H1 (cell line): ENCODE results near the gene OTOP3. TPM values are rescaled to one million over a fixed set of nuclear protein-coding genes. Genes with fewer than 3 reads are reported as not detected.

Experiments used
- CTCF ChIA-PET: fragments of 300-600 bp; sonication (Branson Sonifier 250); formaldehyde crosslinking; loops from one replicate; lab custom pipeline; 2021; ENCODE audit not compliant: partially characterized antibody; lab: Charles Lee
- POLR2A ChIA-PET: fragments of 300-600 bp; sonication (Branson Sonifier 250); formaldehyde crosslinking; loops from one replicate; lab custom pipeline; 2021; ENCODE audit warnings: inconsistent platforms; ENCODE audit not compliant: partially characterized antibody; lab: Charles Lee
- DNase-seq, 2 experiments: peaks; one replicate each; pipeline versions ENCODE4 v3.0.0 to v3.0.0-alpha.2; 2010 to 2022; ENCODE audit warnings: low spot score in 2 of 2, low read depth in 1 of 2, mixed read lengths in 1 of 2
- FAIRE-seq: peaks from 2 replicates; lab custom pipeline; 2011; peaks lifted over from hg19 to GRCh38; lab: Jason Lieb, UNC
- H2AFZ ChIP-seq: 2 replicates; pipeline ENCODE4 v1.8.1; 2012; ENCODE audit warnings: low read length, inconsistent platforms
- H2AK5ac ChIP-seq: 2 replicates; pipeline ENCODE4 v1.6.1; 2013; ENCODE audit warnings: low read depth, low read length
- H2BK120ac ChIP-seq: replicated peaks from 2 replicates; pipeline ENCODE3; 2013; ENCODE audit warnings: low read depth, low read length, inconsistent platforms
- H2BK12ac ChIP-seq: 2 replicates; pipeline ENCODE4 v1.6.1; 2013; ENCODE audit warnings: low read depth, low read length
- H2BK15ac ChIP-seq: 2 replicates; pipeline ENCODE4 v1.6.1; 2013; ENCODE audit warnings: low read length
- H2BK20ac ChIP-seq: 2 replicates; pipeline ENCODE4 v1.6.1; 2013; ENCODE audit warnings: low read length
- H2BK5ac ChIP-seq: 2 replicates; pipeline ENCODE4 v1.6.1; 2013; ENCODE audit warnings: low read depth, low read length
- H3K14ac ChIP-seq: 2 replicates; pipeline ENCODE4 v1.6.1; 2013; ENCODE audit warnings: inconsistent platforms; ENCODE audit not compliant: insufficient read length
- H3K18ac ChIP-seq: 2 replicates; pipeline ENCODE4 v1.6.1; 2013; ENCODE audit warnings: low read length; ENCODE audit errors: extremely low read depth
- H3K23ac ChIP-seq: 2 replicates; pipeline ENCODE4 v1.6.1; 2013; ENCODE audit warnings: inconsistent platforms; ENCODE audit not compliant: insufficient read length
- H3K23me2 ChIP-seq: 2 replicates; pipeline ENCODE4 v1.6.1; 2013; ENCODE audit warnings: low read depth, low read length
- H3K27ac ChIP-seq: 2 replicates; pipeline ENCODE4 v1.6.1; 2011; ENCODE audit warnings: low read depth, low read length, inconsistent platforms
- H3K27me3 ChIP-seq, 4 experiments: replicated peaks in 1 of 4; 1 replicate in 1 of 4; 2 replicates in 3 of 4; pipeline versions ENCODE4 v1.6.1 to v1.8.1; 2011 to 2013; ENCODE audit warnings: low read length in 3 of 4, mild to moderate bottlenecking in 3 of 4, inconsistent platforms in 2 of 4, mixed read lengths in 2 of 4, moderate library complexity in 1 of 4; ENCODE audit not compliant: control insufficient read depth in 3 of 4, insufficient read depth in 3 of 4; ENCODE audit errors: extremely low read depth in 1 of 4
- H3K36me3 ChIP-seq, 4 experiments: 2 replicates each; pipeline versions ENCODE4 v1.6.1 to v1.8.1; 2011 to 2013; ENCODE audit warnings: mild to moderate bottlenecking in 4 of 4, low read length in 3 of 4, moderate library complexity in 2 of 4, control low read depth in 1 of 4, inconsistent platforms in 1 of 4; ENCODE audit not compliant: insufficient read depth in 4 of 4, control insufficient read depth in 2 of 4
- H3K4ac ChIP-seq: replicated peaks from 2 replicates; pipeline ENCODE3; 2013; ENCODE audit warnings: low read length, low read depth, mixed read lengths, inconsistent platforms; ENCODE audit not compliant: insufficient read length
- H3K4me1 ChIP-seq, 4 experiments: replicated peaks in 1 of 4; 1 replicate in 1 of 4; 2 replicates in 3 of 4; pipeline versions ENCODE4 v1.6.1 to v1.8.1; 2011 to 2013; ENCODE audit warnings: low read length in 3 of 4, inconsistent platforms in 2 of 4, mixed read lengths in 1 of 4; ENCODE audit not compliant: insufficient read depth in 4 of 4, control insufficient read depth in 3 of 4
- H3K4me2 ChIP-seq, 2 experiments: 2 replicates each; pipeline versions ENCODE4 v1.6.1 to v1.8.1; 2011 to 2013; ENCODE audit warnings: low read depth in 2 of 2, low read length in 2 of 2, control low read depth in 1 of 2, inconsistent platforms in 1 of 2, mild to moderate bottlenecking in 1 of 2; ENCODE audit not compliant: insufficient read depth in 1 of 2
- H3K4me3 ChIP-seq, 4 experiments: fragments of 200-600, 300-600 bp in 1 of 4; sonication (generic), shearing (Covaris generic), sonication (Bioruptor Twin) in 1 of 4; 2 replicates each; pipeline versions ENCODE4 v1.5.1 to v1.8.1; 2011 to 2016; ENCODE audit warnings: low read length in 4 of 4, low read depth in 3 of 4, control low read depth in 2 of 4, inconsistent platforms in 2 of 4, mild to moderate bottlenecking in 2 of 4, mixed read lengths in 1 of 4, moderate library complexity in 1 of 4; ENCODE audit not compliant: insufficient read depth in 2 of 4; ENCODE audit errors: extremely low read depth in 1 of 4
- H3K56ac ChIP-seq: replicated peaks from 2 replicates; pipeline ENCODE3; 2013; ENCODE audit warnings: low read depth, mild to moderate bottlenecking, mixed read lengths, low read length, inconsistent platforms; ENCODE audit not compliant: insufficient read length
- H3K79me1 ChIP-seq: 2 replicates; pipeline ENCODE4 v1.6.1; 2013; ENCODE audit warnings: low read depth, low read length, control low read depth
- H3K79me2 ChIP-seq, 2 experiments: 2 replicates each; pipeline versions ENCODE4 v1.6.1 to v1.8.1; 2012 to 2013; ENCODE audit warnings: low read length in 2 of 2, mild to moderate bottlenecking in 2 of 2, inconsistent platforms in 1 of 2; ENCODE audit not compliant: insufficient read depth in 2 of 2, control insufficient read depth in 1 of 2
- H3K9ac ChIP-seq, 4 experiments: replicated peaks in 1 of 4; 1 replicate in 1 of 4; 2 replicates in 3 of 4; pipeline versions ENCODE4 v1.6.1 to v1.8.1; 2011 to 2013; ENCODE audit warnings: low read depth in 3 of 4, low read length in 3 of 4, control low read depth in 2 of 4, mild to moderate bottlenecking in 2 of 4, moderate library complexity in 2 of 4, inconsistent platforms in 1 of 4; ENCODE audit errors: extremely low read depth in 1 of 4
- H3K9me3 ChIP-seq, 2 experiments: 2 replicates each; pipeline versions ENCODE4 v1.6.1 to v1.8.1; 2012 to 2013; ENCODE audit warnings: mild to moderate bottlenecking in 2 of 2, moderate library complexity in 2 of 2, control low read depth in 1 of 2, inconsistent platforms in 1 of 2, low read depth in 1 of 2, low read length in 1 of 2, mixed read lengths in 1 of 2; ENCODE audit not compliant: insufficient read depth in 2 of 2
- H4K20me1 ChIP-seq, 2 experiments: replicated peaks in 1 of 2; 2 replicates each; pipeline versions ENCODE3 to v1.8.1; 2011 to 2013; ENCODE audit warnings: inconsistent platforms in 2 of 2, low read length in 2 of 2, mild to moderate bottlenecking in 1 of 2; ENCODE audit not compliant: insufficient read depth in 2 of 2, control insufficient read depth in 1 of 2
- H4K5ac ChIP-seq: 2 replicates; pipeline ENCODE4 v1.6.1; 2013; ENCODE audit warnings: low read length, low read depth, mixed read lengths, inconsistent platforms; ENCODE audit not compliant: insufficient read length
- H4K8ac ChIP-seq: 2 replicates; pipeline ENCODE4 v1.8.0; 2013; ENCODE audit warnings: mild to moderate bottlenecking, moderate library complexity, low read length, inconsistent platforms; ENCODE audit not compliant: insufficient read depth; ENCODE audit errors: extremely low read depth
- H4K91ac ChIP-seq: replicated peaks from 2 replicates; pipeline ENCODE3; 2013; ENCODE audit warnings: low read length, mixed read lengths, inconsistent platforms; ENCODE audit not compliant: insufficient read length
- ASH2L ChIP-seq: fragments of 200-600, 300-600 bp; sonication (generic); IDR thresholded peaks from one replicate; pipeline ENCODE4 v1.7.1; 2017; ENCODE audit warnings: low read length
- BCL11A ChIP-seq, 2 experiments: IDR thresholded peaks; one replicate each; pipeline ENCODE4 v1.6.1; 2011; ENCODE audit warnings: low read depth in 2 of 2, low read length in 2 of 2, mild to moderate bottlenecking in 2 of 2
- CREB1 ChIP-seq: IDR thresholded peaks from 2 replicates; pipeline ENCODE4 v1.6.1; 2012; ENCODE audit warnings: inconsistent platforms
- EZH2 ChIP-seq: fragments of 200-600 bp; sonication (generic); IDR thresholded peaks from 2 replicates; pipeline ENCODE4 v1.7.1; 2012; ENCODE audit warnings: low read depth, mild to moderate bottlenecking, moderate library complexity, low read length, inconsistent platforms; ENCODE audit not compliant: severe bottlenecking
- FOSL1 ChIP-seq: IDR thresholded peaks from 2 replicates; pipeline ENCODE4 v1.6.1; 2011; ENCODE audit warnings: mild to moderate bottlenecking, low read depth, low read length, moderate library complexity; ENCODE audit not compliant: insufficient read depth
- NRF1 ChIP-seq: IDR thresholded peaks from 2 replicates; pipeline ENCODE4 v1.6.1; 2011; ENCODE audit warnings: mild to moderate bottlenecking, low read depth, low read length, improper control_type of control experiment
- RAD21 ChIP-seq, 2 experiments: IDR thresholded peaks in 1 of 2; conservative IDR thresholded peaks in 1 of 2; 2 replicates each; pipeline ENCODE4 v1.6.1; 2011; ENCODE audit warnings: low read depth in 2 of 2, low read length in 2 of 2, improper control_type of control experiment in 1 of 2, inconsistent platforms in 1 of 2, mild to moderate bottlenecking in 1 of 2, moderate library complexity in 1 of 2
- TAF1 ChIP-seq: IDR thresholded peaks from 2 replicates; pipeline ENCODE4 v1.6.1; 2011; ENCODE audit warnings: mild to moderate bottlenecking, low read depth, low read length
- WGBS, 2 experiments: shearing (Covaris generic) in 1 of 2; methylation state at CpG; one replicate each; pipeline versions ENCODE4 v1.1.6 to v1.1.7; 2013 to 2015; ENCODE audit warnings: low lambda C conversion rate in 2 of 2, mixed read lengths in 2 of 2, inconsistent platforms in 1 of 2, low coverage in 1 of 2, missing lambda C conversion rate in 1 of 2; ENCODE audit not compliant: insufficient replicate concordance in 2 of 2, insufficient coverage in 1 of 2, insufficient read length in 1 of 2; ENCODE audit errors: extremely low coverage in 1 of 2, missing lambda C conversion rate in 1 of 2; 5-methylcytosine and 5-hydroxymethylcytosine counted together
- polyA plus RNA-seq, 7 experiments: library from polyadenylated mRNA; depleted of rRNA in 3 of 7; stranded (reverse) in 5 of 7; unstranded in 2 of 7; fragments of >200 nt in 5 of 7; fragments of 200-250 nt in 2 of 7; gene quantifications; 1 replicate in 5 of 7; 2 replicates in 1 of 7; 4 replicates in 1 of 7; pipeline versions ENCODE4 v1.2.1 to v1.2.3, GENCODE V29; 2011 to 2013; ENCODE audit warnings: missing spikeins in 2 of 7, mixed read lengths in 2 of 7
- total RNA-seq: library from RNA; stranded (reverse); fragmentation: NEBNext Ultra II Directional; extraction: Animal tissue kit (Norgen Biotek cat#: 25700); gene quantifications from 2 replicates; pipeline ENCODE4 v1.2.1, GENCODE V29; 2021

The OTOP3 gene
- total and polyA plus RNA-seq, 2 of the 8 experiments (the other 6 are each of a cell fraction or from before 2014, with no cell fraction given) = 0.05 TPM; not detected in 1

- Histone ChIP-seq H3K79me2 (no peaks in the 10 kb centered on the region), H3K36me3 (no peaks in the 10 kb centered on the region), H2BK120ac (no peak overlapping the region), H3K9me3 (no peaks in the 10 kb centered on the region), H3K4me3 (no peak overlapping the region), H2AK5ac (no peak overlapping the region), H2BK20ac (no peak overlapping the region), H3K56ac (peak overlapping the region; percentile 4), H2BK15ac (no peak overlapping the region), H3K4me2 (no peak overlapping the region; a peak in 1 of 4 replicates), H4K20me1 (peaks cover 2 to 9% of the 10 kb centered on the region in 2 experiments), H2AFZ (no peak overlapping the region), H3K4ac (no peak overlapping the region), H3K27me3 (peaks cover 22 to 59% (median 49%) of the 10 kb centered on the region in 4 experiments), H3K4me1 (peaks cover 0 to 6% (median 3%) of the 10 kb centered on the region in 4 experiments; a peak in 3 of 7 replicates), H3K79me1 (no peaks in the 10 kb centered on the region), H4K91ac (no peak overlapping the region), H2BK5ac (no peak overlapping the region), H2BK12ac (no peak overlapping the region), H3K27ac (no peak overlapping the region), H4K8ac (no peak overlapping the region), H4K5ac (no peak overlapping the region), H3K9ac (no peak overlapping the region), H3K23me2 (peaks cover 3% of the 10 kb centered on the region; the same call in 1 of the 2 replicates), H3K23ac (no peak overlapping the region), H3K18ac (no peak overlapping the region), H3K14ac (no peak overlapping the region)
- FAIRE-seq (peak; percentile 48), DNase-seq (no peak)
- CTCF ChIA-PET = interaction anchor here (0.6 to 49.9 kb wide), 7 partner anchors 14 to 167 kb away, joined by 3 to 1072 read pairs (median 3); partner anchors contain the start of gene USH1G
- 66% methylated on average over 10 of the region's 11 CpGs; no CpG with 5 or more reads in 1 of the 2 experiments for WGBS, 2 experiments
- POLR2A ChIA-PET = interaction anchor here (0.6 kb wide), 1 partner anchor 82 kb away, joined by 3 read pairs; no protein-coding TSS in a partner anchor
- TF ChIP-seq BCL11A (IDR thresholded peaks at IDR 0.05; ENCODE audit: low read depth in 2 of 2, low read length in 2 of 2) (no peak), ASH2L (no peak), NRF1 (no peak), EZH2 (no peak), RAD21 (IDR thresholded peaks at IDR 0.05 in 1 of 2, conservative IDR thresholded peaks at IDR 0.05 in 1 of 2; ENCODE audit: low read depth in 2 of 2, low read length in 2 of 2) (no peak), TAF1 (no peak), FOSL1 (no peak), CREB1 (no peak)
Measured at GRCh38 chr17:74937064-74938051, 1.7 kb downstream of the OTOP3 start.
